ENCODE results near the gene PPP2R2C. TPM values are rescaled to one million over a fixed set of nuclear protein-coding genes. Genes with fewer than 3 reads are reported as not detected.

The PPP2R2C gene
- polyA plus RNA-seq, 1 of the 3 experiments (the other 2 are of a cell fraction): 0.21 TPM

GRCh38 chr4:6497796-6498195 is 25.4 kb upstream of the PPP2R2C start (continued):
- TF ChIP-seq ZBTB33 (IDR thresholded peaks at IDR 0.05; ENCODE audit: borderline replicate concordance, low read depth) (no peak), ELF1 (IDR thresholded peaks at IDR 0.05) (no peak), USF2 (IDR thresholded peaks at IDR 0.05; ENCODE audit: borderline replicate concordance, low read depth, low read length) (no peak), GATA2 (CRISPR knock-in tag; IDR thresholded peaks at IDR 0.05) (no peak), TCF12 (IDR thresholded peaks at IDR 0.05) (no peak), RCOR1 (IDR thresholded peaks at IDR 0.05; ENCODE audit: low read length) (no peak), NRF1 (IDR thresholded peaks at IDR 0.05; ENCODE audit: low read depth, low read length) (no peak), EP300 (IDR thresholded peaks at IDR 0.05; ENCODE audit: borderline replicate concordance in 1 of 2, low read depth in 1 of 2, low read length in 1 of 2) (no peak), IRF3 (IDR thresholded peaks at IDR 0.05; ENCODE audit: low read depth, low read length) (no peak)

- DNase-seq: no peak
- H3K27ac ChIP-seq (ENCODE audit: low read depth in 2 of 2, low read length in 1 of 2): no peak overlapping the region
- no peak overlapping the region for H3K4me3 ChIP-seq (ENCODE audit: low read depth in 2 of 2, low read length in 1 of 2)
- no peak overlapping the region for H3K9ac ChIP-seq
- no peaks in the 10 kb centered on the region for H3K79me2 ChIP-seq (ENCODE audit: insufficient read depth)
- no peaks in the 10 kb centered on the region for H3K9me2 ChIP-seq
- CTCF ChIA-PET: interaction anchor here (1.2 kb wide), 1 partner anchor 53 kb away, joined by 3 read pairs; no protein-coding TSS in a partner anchor
- no peaks in the 10 kb centered on the region; a peak in 1 of 4 replicates for H3K4me1 ChIP-seq (ENCODE audit: control insufficient read depth in 1 of 2, insufficient read depth in 2 of 2, low read depth in 1 of 2, low read length in 1 of 2)
- H3K27me3 ChIP-seq (ENCODE audit: insufficient read depth): no peaks in the 10 kb centered on the region
- TF ChIP-seq IRF3 (IDR thresholded peaks at IDR 0.05; ENCODE audit: low read depth, low read length): no peak
- no peak for TF ChIP-seq YY1 (IDR thresholded peaks at IDR 0.05; ENCODE audit: low read depth)
- TF ChIP-seq GABPA (IDR thresholded peaks at IDR 0.05; ENCODE audit: low read depth): no peak
- no peak for TF ChIP-seq REST (IDR thresholded peaks at IDR 0.05; ENCODE audit: low read depth, low read length)
- no peak for TF ChIP-seq CTCF (IDR thresholded peaks at IDR 0.05)
- no peak for TF ChIP-seq ELF1 (IDR thresholded peaks at IDR 0.05)
- TF ChIP-seq POLR2AphosphoS5 (IDR thresholded peaks at IDR 0.05; ENCODE audit: low read depth, low read length): no peak
- no peak for TF ChIP-seq TCF12 (IDR thresholded peaks at IDR 0.05)
- no peak for TF ChIP-seq JUND (IDR thresholded peaks at IDR 0.05)
- no peak overlapping the region for H2AFZ ChIP-seq (ENCODE audit: low read depth)
- H3F3A ChIP-seq (replicated peaks; ENCODE audit: insufficient read depth): no peaks in the 10 kb centered on the region
- POLR2A ChIA-PET: no interaction called here
- H4K20me1 ChIP-seq (ENCODE audit: insufficient read depth): no peaks in the 10 kb centered on the region
- no peaks in the 10 kb centered on the region for H3K9me3 ChIP-seq
- H3K4me2 ChIP-seq: no peak overlapping the region
- WGBS (ENCODE audit: low lambda C conversion rate): 68% methylated on average over 5 of the region's 5 CpGs
- no peaks in the 10 kb centered on the region for H3K36me3 ChIP-seq (replicated peaks in 1 of 2; ENCODE audit: control insufficient read depth in 1 of 2, insufficient read depth in 2 of 2, low read length in 1 of 2)
Observed at GRCh38 chr4:6495736-6496135, 23.3 kb upstream of the PPP2R2C start.

Measured in SK-N-SH (cell line).